Neural cell (in vitro differentiated cells): ENCODE results near the gene LCA5. TPM values are rescaled to one million over a fixed set of nuclear protein-coding genes. Genes with fewer than 3 reads are reported as not detected.

Experiments
- H2AFZ ChIP-seq: fragments of 200-600, 300-800 bp; sonication (generic), shearing (Covaris generic); 2 replicates; pipeline ENCODE4 v1.6.0; 2014; ENCODE audit warnings: low read depth, mild to moderate bottlenecking, antibody characterized with exemption, low read length, moderate library complexity
- H3F3A ChIP-seq: fragments of 200-600 bp; shearing (Covaris generic); 2 replicates; pipeline ENCODE4 v1.6.1; 2016; ENCODE audit warnings: mild to moderate bottlenecking, moderate library complexity, mixed read lengths, antibody characterized with exemption, low read length; ENCODE audit not compliant: insufficient read depth, poor library complexity, severe bottlenecking
- H3K27ac ChIP-seq: fragments of 200-600, 300-800 bp; sonication (generic), shearing (Covaris generic); 2 replicates; pipeline ENCODE4 v1.5.1; 2014; ENCODE audit warnings: mild to moderate bottlenecking, low read length, moderate library complexity
- H3K27me3 ChIP-seq: fragments of 300-800, 200-600 bp; sonication (generic), shearing (Covaris generic); 2 replicates; pipeline ENCODE4 v1.6.0; 2014; ENCODE audit warnings: mild to moderate bottlenecking, low read depth, low read length, moderate library complexity; ENCODE audit not compliant: insufficient read depth
- H3K36me3 ChIP-seq: fragments of 300-800, 200-600 bp; sonication (generic), shearing (Covaris generic); 2 replicates; pipeline ENCODE4 v1.5.1; 2014; ENCODE audit warnings: mild to moderate bottlenecking, antibody characterized with exemption, low read length, moderate library complexity; ENCODE audit not compliant: insufficient read depth
- H3K4me2 ChIP-seq: fragments of 300-800, 200-600 bp; sonication (generic), shearing (Covaris generic); 2 replicates; pipeline ENCODE4 v1.6.0; 2014; ENCODE audit warnings: mild to moderate bottlenecking, low read length
- H3K4me3 ChIP-seq: fragments of 300-800, 200-600 bp; sonication (generic), shearing (Covaris generic); 2 replicates; pipeline ENCODE4 v1.5.1; 2014; ENCODE audit warnings: mild to moderate bottlenecking, low read length, moderate library complexity
- H3K79me2 ChIP-seq: fragments of 200-600 bp; shearing (Covaris generic); replicated peaks from 2 replicates; pipeline ENCODE4 v1.6.0; 2014; ENCODE audit warnings: mild to moderate bottlenecking, low read length, moderate library complexity; ENCODE audit not compliant: insufficient read depth
- H3K9ac ChIP-seq: fragments of 300-800, 200-600 bp; sonication (generic), shearing (Covaris generic); 2 replicates; pipeline ENCODE4 v1.6.1; 2016; ENCODE audit warnings: mild to moderate bottlenecking, low read length, mixed read lengths
- H3K9me2 ChIP-seq: fragments of 200-600 bp; shearing (Covaris generic); 2 replicates; pipeline ENCODE4 v1.6.1; 2016; ENCODE audit warnings: mild to moderate bottlenecking, low read length, mixed read lengths; ENCODE audit not compliant: insufficient read depth
- H3K9me3 ChIP-seq: fragments of 200-600, 300-800 bp; sonication (generic), shearing (Covaris generic); 2 replicates; pipeline ENCODE4 v1.6.1; 2016; ENCODE audit warnings: mild to moderate bottlenecking, mixed run types, low read length, moderate library complexity, mixed read lengths
- H4K20me1 ChIP-seq: fragments of 200-600 bp; shearing (Covaris generic); 2 replicates; pipeline ENCODE4 v1.6.1; 2016; ENCODE audit warnings: mild to moderate bottlenecking, mixed run types; ENCODE audit not compliant: insufficient read depth
- CTCF ChIP-seq: fragments of 450-650 bp; IDR thresholded peaks from 2 replicates; pipeline ENCODE4 v1.5.1; 2014; ENCODE audit warnings: antibody characterized with exemption, mild to moderate bottlenecking, moderate library complexity; ENCODE audit not compliant: poor library complexity, severe bottlenecking
- EP300 ChIP-seq: fragments of 450-650 bp; conservative IDR thresholded peaks from 2 replicates; pipeline ENCODE4 v1.6.1; 2014; ENCODE audit warnings: antibody characterized with exemption, mild to moderate bottlenecking, moderate library complexity; ENCODE audit not compliant: poor library complexity, severe bottlenecking
- EZH2 ChIP-seq: fragments of 200-600, 300-800 bp; shearing (Covaris generic), sonication (generic); IDR thresholded peaks from 2 replicates; pipeline ENCODE4 v1.6.1; 2014; ENCODE audit warnings: antibody characterized with exemption, low read length, borderline replicate concordance, mild to moderate bottlenecking; ENCODE audit not compliant: insufficient read depth, poor library complexity, severe bottlenecking
- MXI1 ChIP-seq: fragments of 450-650 bp; conservative IDR thresholded peaks from 2 replicates; pipeline ENCODE4 v1.6.1; 2014; ENCODE audit warnings: antibody characterized with exemption, mild to moderate bottlenecking; ENCODE audit not compliant: poor library complexity, severe bottlenecking
- POLR2AphosphoS5 ChIP-seq: IDR thresholded peaks from 2 replicates; pipeline ENCODE4 v1.6.1; 2012
- RAD21 ChIP-seq: fragments of 450-650 bp; conservative IDR thresholded peaks from 2 replicates; pipeline ENCODE4 v1.6.1; 2014; ENCODE audit warnings: antibody characterized with exemption, mild to moderate bottlenecking, moderate library complexity
- REST ChIP-seq: IDR thresholded peaks from 2 replicates; pipeline ENCODE4 v1.6.1; 2012; ENCODE audit warnings: borderline replicate concordance
- SMC3 ChIP-seq: fragments of 450-650 bp; conservative IDR thresholded peaks from 2 replicates; pipeline ENCODE4 v1.6.1; 2014; ENCODE audit warnings: antibody characterized with exemption, mild to moderate bottlenecking, moderate library complexity; ENCODE audit not compliant: poor library complexity
- TAF1 ChIP-seq: IDR thresholded peaks from 2 replicates; pipeline ENCODE4 v1.6.1; 2012; ENCODE audit warnings: low read depth
- polyA plus RNA-seq: library from polyadenylated mRNA; depleted of rRNA; stranded (reverse); fragments of >200 nt; gene quantifications from 2 replicates; pipeline ENCODE4 v1.2.3, GENCODE V29; 2014

The LCA5 gene
- polyA plus RNA-seq, 1 donor from 2014 or later = 13.2 TPM

DNA sequence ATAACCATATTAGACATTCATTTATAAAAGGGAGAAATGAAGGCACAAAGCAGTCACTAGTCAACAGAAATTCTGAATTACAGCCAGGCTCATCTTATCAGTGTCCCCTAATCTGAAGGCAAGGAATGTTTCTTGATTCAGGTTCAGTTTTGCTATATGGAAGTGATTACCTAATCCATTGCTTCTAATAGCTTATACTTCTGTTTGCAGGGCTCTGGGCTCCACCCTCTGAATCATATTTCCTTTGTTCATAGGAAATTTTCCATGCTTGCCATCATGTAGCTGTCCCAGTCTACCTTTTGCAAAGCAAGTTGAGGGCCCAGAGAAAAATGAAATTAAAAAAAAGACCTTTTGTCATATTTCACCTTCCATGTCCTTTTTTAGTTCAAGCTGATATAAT, 96.0 kb downstream of the LCA5 start:
- Histone ChIP-seq H3K9me2 (no peaks in the 10 kb centered on the region), H3K36me3 (no peaks in the 10 kb centered on the region), H3K9me3 (no peaks in the 10 kb centered on the region), H2AFZ (no peak overlapping the region), H3F3A (no peaks in the 10 kb centered on the region), H4K20me1 (no peaks in the 10 kb centered on the region), H3K79me2 (no peaks in the 10 kb centered on the region), H3K4me2 (no peak overlapping the region), H3K4me3 (no peak overlapping the region), H3K9ac (no peak overlapping the region), H3K27me3 (no peaks in the 10 kb centered on the region), H3K27ac (no peak overlapping the region)
- TF ChIP-seq REST (no peak), POLR2AphosphoS5 (no peak), SMC3 (no peak), EZH2 (no peak), RAD21 (no peak), CTCF (no peak), EP300 (no peak), TAF1 (no peak), MXI1 (no peak)

GRCh38 chr6:79440598-79440997, 96.6 kb downstream of the LCA5 start:
- no peaks in the 10 kb centered on the region for H3F3A ChIP-seq

More at GRCh38 chr6:79440598-79440997, 96.6 kb downstream of the LCA5 start:
- Histone ChIP-seq H3K27me3 (no peaks in the 10 kb centered on the region), H3K36me3 (no peaks in the 10 kb centered on the region), H3K27ac (no peak overlapping the region), H3K9ac (no peak overlapping the region), H3K79me2 (no peaks in the 10 kb centered on the region), H3K9me2 (no peaks in the 10 kb centered on the region), H3K4me2 (no peak overlapping the region), H3K9me3 (no peaks in the 10 kb centered on the region), H3K4me3 (no peak overlapping the region), H2AFZ (no peak overlapping the region), H4K20me1 (no peaks in the 10 kb centered on the region)
- TF ChIP-seq CTCF = no peak
- TF ChIP-seq SMC3 = no peak
- TF ChIP-seq EZH2 = no peak
- no peak for TF ChIP-seq MXI1
- no peak for TF ChIP-seq POLR2AphosphoS5
